HG02938 (cell line): ENCODE results near the gene VDAC1.

ENCODE experiments used
- ATAC-seq: cut with Tn5 transposase; IDR thresholded peaks from one replicate; pipeline ENCODE4 v1.9.1; 2021; ENCODE audit warnings: mild to moderate bottlenecking, moderate library complexity; ENCODE audit not compliant: unreplicated experiment

Gene VDAC1

GRCh38 chr5:134025786-134026185, 21.0 kb upstream of the VDAC1 start:
- ATAC-seq = no peak

- ATAC-seq = no peak
These were observed 20.0 kb upstream of the VDAC1 start for GRCh38 chr5:134024811-134025210.

- no peak for ATAC-seq
These were observed 17.6 kb upstream of the VDAC1 start for GRCh38 chr5:134022333-134022732.

- no peak for ATAC-seq
These were observed 15.4 kb upstream of the VDAC1 start for GRCh38 chr5:134020188-134020587.

DNA sequence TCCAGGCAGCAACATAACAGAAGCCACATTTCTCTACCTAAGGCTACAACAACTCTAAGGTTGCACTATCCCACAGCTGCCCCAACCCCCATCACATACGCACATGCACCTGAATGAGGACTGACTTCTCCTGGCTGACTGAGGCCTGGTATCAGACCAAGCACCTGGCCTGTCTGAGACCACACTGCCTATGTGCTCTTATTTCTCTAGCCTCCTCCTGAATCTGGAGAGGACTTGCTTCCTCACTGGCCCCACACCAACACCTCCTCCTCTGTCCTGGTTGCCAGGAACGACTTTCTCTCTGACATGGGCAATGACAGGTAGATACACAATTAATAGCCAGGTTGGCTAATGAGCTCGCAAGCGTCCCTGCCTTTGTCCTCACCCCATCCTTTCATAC, 14.9 kb upstream of the VDAC1 start:
- no peak for ATAC-seq

- ATAC-seq = no peak
These were observed 14.2 kb upstream of the VDAC1 start for GRCh38 chr5:134018986-134019316.

DNA sequence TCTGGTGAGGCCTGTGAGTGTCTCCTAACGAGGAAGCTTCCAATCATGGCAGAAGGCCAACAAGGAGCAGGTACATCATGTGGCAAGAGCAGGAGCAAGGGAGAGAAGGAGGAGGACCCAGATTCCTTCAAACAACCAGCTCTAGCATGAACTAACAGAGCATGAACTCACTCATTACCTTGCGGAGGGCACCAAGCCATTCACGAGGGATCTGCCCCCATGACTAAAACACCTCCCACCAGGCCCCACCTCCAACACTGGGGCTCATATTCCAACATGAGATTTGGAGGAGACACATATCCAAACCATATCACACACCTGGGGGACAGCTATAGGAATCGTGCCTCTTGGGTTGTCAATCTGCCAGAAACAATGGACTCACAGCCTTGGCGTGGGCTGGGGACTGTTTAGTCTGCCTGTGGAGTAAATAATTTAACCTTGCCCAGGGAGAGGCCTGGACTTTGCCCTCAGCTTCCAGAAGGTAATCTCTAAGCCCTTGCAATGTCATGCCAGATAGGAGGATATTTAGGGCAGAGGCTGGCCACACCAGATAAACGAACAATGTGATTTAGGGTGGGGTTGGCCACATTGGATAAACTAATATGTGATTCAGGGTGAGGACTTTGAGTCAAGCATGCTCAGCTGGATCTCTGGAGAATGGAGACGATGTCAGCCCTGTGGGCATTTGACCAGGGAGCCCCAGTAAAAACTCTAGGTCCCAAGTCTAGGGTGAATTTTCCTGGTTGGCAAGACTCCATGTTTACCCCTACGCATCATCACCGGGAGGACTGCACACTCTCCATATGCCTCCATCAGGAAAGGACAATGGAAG, 13.6 kb upstream of the VDAC1 start:
- ATAC-seq = no peak

DNA sequence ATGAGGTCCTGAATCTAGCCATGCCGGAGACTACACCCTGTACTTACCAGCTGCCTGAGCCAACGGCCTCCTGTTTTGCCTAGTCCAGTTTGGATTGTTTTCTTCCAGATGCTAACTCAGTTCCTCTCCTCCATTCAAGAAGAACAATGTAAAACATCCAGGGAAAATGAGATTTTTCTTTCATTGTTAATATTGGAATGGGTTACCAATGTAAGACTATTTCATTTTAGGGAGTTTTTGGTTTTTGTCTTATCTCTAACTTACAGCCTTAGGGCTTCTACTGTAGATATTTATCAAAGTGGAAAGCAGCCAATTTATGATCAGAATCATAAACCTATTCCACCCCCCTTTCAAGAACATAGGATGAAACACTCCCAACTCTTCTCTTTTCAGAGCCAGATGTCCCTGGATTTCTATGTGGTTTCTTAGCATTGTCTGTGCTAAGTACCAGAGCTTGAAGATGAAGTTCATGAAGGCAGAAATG, 3.5 kb upstream of the VDAC1 start:
- ATAC-seq = no peak

DNA sequence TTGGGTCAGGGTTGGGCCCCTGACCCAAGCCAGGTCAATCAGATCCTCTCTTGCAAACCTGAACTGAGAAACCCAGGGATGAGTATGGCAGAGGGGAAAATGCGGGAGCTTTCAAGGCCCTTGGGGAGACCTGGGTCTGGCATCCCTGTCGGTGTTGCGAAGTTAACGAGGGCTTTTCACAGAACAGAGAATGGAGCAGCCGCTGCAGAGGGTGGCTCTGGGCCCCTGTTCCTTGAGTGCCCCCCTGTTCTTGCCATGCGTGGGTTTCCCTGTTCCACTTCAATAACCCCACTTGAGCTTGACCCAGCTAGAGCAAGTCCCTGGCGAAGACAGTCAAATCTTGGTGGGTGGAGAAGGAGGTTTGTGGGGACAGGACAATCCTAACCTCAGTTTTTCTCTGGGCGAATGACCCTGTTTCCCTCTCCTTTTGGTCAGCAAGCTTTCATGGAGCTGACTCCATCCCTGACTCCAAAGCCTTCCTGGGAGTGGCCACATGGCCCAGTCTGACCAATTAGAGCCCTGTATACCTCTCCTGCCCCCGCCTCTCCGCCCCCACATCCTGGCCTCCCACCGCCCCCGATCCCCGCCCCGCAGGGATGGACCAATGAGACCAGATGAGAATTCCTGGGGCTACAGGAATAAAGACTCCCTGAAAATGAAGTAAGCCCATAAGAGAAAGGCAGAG, 2.9 kb upstream of the VDAC1 start:
- ATAC-seq = no peak

DNA sequence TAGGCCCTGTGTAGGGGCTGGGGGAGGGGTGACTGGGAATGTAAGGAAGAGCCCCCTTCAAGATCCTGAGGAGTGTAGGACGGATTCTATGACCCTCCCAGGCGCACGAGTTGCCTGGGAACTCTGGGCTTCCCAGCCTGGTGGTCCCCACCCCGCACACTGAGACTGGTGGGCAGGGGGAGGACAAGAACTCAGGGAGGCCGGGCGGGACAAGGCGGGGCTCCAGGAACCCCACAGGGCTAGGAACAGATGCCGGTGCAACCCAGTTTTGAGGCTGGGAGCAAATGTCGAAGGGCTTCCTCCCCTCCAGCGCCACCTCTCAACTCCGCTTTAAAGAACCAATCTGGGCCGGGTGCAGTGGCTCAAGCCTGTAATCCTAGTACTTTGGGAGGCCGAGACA, 1.3 kb upstream of the VDAC1 start:
- ATAC-seq = no peak

- no peak for ATAC-seq
These were observed 764 bp upstream of the VDAC1 start for GRCh38 chr5:134005417-134006061.

GRCh38 chr5:134003817-134004625, 754 bp downstream of the VDAC1 start:
- ATAC-seq = peak; percentile 33

GRCh38 chr5:134003064-134003816, 1.5 kb downstream of the VDAC1 start:
- ATAC-seq = no peak

- ATAC-seq = no peak
These were observed 2.6 kb downstream of the VDAC1 start for GRCh38 chr5:134001938-134002731.

- no peak for ATAC-seq
These were observed 3.9 kb downstream of the VDAC1 start for GRCh38 chr5:134000696-134001453.

DNA sequence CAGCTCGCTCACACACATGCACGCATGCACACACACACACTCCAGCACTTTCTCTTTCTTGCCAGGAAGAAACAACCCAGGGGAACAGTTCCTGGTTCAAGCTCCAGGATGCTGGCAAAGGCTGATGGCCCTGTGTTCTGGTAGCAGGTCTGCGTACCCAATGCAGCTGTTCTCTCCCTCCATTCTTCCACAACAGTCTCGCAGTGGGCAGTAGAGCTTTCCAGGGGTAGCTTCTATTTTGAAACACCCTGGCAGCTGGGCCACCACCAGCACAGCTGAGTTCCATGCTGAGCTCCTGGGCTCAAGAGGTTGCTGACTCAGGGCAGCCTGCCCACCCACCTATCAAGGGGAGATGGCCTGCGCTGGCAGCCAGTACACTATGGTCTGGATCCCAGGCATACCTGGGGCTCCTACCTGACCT, 4.7 kb downstream of the VDAC1 start:
- ATAC-seq = no peak

DNA sequence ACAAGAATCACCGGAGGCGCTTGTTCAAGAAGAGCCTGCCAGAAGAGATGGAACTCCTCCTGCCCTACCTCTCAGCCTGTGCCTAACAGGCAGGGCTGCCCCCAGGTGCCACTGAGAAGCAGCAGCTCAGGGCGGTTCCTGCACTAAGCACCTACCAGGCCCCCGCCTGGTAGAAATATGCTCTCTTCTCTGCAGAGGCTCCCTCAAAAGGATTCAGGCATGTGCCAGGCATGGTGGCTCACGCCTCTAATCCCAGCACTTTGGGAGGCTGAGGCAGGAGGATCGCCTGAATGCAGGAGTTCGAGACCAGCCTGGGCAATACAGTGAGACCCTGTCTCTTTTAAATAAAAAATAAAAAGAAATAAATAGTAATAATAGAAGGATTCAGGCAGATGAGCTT, 6.0 kb downstream of the VDAC1 start:
- ATAC-seq = no peak

- no peak for ATAC-seq
These were observed 6.7 kb downstream of the VDAC1 start for GRCh38 chr5:133998042-133998441.
